Measurements from ENCODE around the gene HABP2.

The HABP2 gene

DNA sequence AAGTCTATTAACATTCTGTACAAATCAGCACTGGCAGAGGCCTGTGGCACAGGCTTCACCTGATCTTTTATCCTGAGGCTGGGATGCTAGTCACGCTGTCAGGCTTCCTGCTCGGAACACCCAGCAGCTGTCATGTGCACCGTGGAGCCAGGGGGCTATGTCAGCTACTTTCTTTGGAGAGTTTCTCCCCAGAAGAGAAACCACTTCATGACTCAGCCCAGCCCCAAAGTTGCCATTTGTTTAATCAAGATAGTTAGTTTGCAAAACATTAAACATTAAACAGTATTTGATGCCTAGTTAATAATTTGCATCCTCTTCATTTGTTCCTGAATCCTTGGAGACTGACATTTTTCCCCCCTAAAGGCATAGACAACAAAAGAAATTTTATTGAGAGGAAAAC, at the start of gene HABP2:
Gene HABP2, plus strand, starts transcription at position 353 of the 400 bp plus-strand sequence. CDS start 69 bp downstream, outside the sequence.
- POLR2A ChIA-PET = no interaction called here
- no peak for DNase-seq (ENCODE audit: extremely low spot score)
- TF ChIP-seq, protein P1, sequence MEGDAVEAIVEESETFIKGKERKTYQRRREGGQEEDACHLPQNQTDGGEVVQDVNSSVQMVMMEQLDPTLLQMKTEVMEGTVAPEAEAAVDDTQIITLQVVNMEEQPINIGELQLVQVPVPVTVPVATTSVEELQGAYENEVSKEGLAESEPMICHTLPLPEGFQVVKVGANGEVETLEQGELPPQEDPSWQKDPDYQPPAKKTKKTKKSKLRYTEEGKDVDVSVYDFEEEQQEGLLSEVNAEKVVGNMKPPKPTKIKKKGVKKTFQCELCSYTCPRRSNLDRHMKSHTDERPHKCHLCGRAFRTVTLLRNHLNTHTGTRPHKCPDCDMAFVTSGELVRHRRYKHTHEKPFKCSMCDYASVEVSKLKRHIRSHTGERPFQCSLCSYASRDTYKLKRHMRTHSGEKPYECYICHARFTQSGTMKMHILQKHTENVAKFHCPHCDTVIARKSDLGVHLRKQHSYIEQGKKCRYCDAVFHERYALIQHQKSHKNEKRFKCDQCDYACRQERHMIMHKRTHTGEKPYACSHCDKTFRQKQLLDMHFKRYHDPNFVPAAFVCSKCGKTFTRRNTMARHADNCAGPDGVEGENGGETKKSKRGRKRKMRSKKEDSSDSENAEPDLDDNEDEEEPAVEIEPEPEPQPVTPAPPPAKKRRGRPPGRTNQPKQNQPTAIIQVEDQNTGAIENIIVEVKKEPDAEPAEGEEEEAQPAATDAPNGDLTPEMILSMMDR (IDR thresholded peaks at IDR 0.05; ENCODE audit: control extremely low read depth, extremely low read depth, low read depth, missing control alignments) = no peak
- CTCF ChIA-PET = interaction anchor here (3.0 kb wide), 1 partner anchor 10 kb away, joined by 21 read pairs; no protein-coding TSS in a partner anchor

DNA sequence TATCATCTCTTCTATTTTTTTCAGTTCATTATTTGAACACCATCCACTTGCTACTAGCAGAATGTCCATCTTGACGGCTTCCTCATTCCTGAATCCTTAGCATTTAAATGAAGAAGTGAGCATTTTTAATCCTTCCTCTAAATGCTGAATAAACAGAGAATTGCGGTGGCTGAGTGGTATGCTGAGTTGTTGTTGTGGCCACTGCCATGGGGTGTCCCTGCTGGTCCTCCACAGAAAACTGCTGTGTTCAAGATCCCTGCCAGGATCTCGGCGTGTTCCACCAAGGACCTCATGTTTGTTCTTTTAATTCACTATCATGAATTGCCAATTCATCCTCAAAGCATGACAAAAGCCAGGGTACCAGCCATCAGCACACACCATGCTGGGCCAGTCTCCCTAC, 48.9 kb upstream of the HABP2 start:
- CTCF ChIA-PET = interaction anchor here (2.3 kb wide), 1 partner anchor 17 kb away, joined by 5 read pairs; no protein-coding TSS in a partner anchor
- DNase-seq (ENCODE audit: extremely low spot score) = no peak
- TF ChIP-seq, protein P1 (IDR thresholded peaks at IDR 0.05; ENCODE audit: control extremely low read depth, extremely low read depth, low read depth, missing control alignments) = no peak
- POLR2A ChIA-PET = no interaction called here

DNA sequence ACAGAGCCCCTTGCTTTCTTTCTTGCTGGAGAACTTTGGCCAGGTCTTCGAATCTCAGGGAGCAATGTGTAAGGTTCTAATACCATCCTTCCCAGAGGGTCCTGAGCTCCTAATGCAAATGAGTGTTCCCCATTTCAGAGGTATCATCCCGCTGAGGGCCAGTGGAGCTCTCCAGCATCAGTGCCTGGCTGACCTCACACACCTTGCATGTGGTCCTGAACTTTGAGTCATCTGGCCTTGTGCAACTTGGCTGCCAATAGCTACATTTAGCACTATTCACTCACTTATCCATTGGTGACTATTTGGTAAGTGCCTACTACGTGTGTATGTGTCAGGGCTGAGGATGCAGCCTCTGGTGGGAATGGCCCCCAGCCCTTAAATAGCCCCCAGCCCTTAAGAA, 48.4 kb upstream of the HABP2 start:
- CTCF ChIA-PET = interaction anchor here (2.3 kb wide), 1 partner anchor 17 kb away, joined by 5 read pairs; no protein-coding TSS in a partner anchor
- no peak for DNase-seq (ENCODE audit: extremely low spot score)
- TF ChIP-seq, protein P1 (IDR thresholded peaks at IDR 0.05; ENCODE audit: control extremely low read depth, extremely low read depth, low read depth, missing control alignments) = no peak
- POLR2A ChIA-PET = no interaction called here

DNA sequence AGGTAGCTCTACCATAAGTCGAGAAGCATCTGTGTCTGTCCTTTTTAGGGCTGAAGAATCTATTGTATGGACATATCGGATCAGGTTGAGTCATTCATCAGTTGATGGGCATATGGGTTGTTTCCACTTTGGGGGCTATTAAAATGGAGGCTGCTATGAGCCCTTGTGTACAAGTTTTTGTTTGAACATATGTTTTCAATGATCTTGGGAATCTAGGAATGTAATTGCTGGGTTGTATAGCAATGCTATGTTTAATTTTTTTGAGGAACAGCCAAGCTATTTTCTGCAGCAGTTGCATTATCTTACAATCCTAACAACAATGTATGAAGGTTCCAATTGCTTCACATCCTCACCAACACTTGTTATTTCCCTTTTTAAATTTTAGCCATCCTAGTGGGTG, 46.4 kb upstream of the HABP2 start:
- no peak for DNase-seq (ENCODE audit: extremely low spot score)
- TF ChIP-seq, protein P1 (IDR thresholded peaks at IDR 0.05; ENCODE audit: control extremely low read depth, extremely low read depth, low read depth, missing control alignments) = no peak
- ChIA-PET POLR2A (no interaction called here), CTCF (interaction anchor here (0.7 to 1.3 kb wide), 2 partner anchors 12 to 14 kb away, joined by 3 read pairs; no protein-coding TSS in a partner anchor)

DNA sequence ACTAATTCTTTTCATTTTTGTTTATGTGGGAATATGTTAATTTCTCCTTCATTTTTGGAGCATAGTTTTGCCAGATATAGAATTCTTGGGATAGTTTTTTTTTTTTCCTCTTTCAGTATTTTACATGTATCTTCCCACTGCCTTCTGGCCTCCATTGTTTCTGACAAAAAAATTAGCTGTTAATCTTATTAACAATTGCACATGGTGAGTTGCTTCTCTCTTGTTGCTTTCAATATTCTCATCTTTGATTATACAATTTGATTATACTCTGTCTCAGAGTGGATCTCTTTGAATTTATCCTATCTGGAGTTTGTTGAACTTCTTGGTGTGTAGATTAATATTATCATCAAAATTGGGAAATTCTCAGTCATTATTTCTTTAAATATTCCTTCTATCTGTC, 41.4 kb upstream of the HABP2 start:
- ChIA-PET POLR2A (no interaction called here), CTCF (no interaction called here)
- no peak for DNase-seq (ENCODE audit: extremely low spot score)
- TF ChIP-seq, protein P1 (IDR thresholded peaks at IDR 0.05; ENCODE audit: control extremely low read depth, extremely low read depth, low read depth, missing control alignments) = no peak

DNA sequence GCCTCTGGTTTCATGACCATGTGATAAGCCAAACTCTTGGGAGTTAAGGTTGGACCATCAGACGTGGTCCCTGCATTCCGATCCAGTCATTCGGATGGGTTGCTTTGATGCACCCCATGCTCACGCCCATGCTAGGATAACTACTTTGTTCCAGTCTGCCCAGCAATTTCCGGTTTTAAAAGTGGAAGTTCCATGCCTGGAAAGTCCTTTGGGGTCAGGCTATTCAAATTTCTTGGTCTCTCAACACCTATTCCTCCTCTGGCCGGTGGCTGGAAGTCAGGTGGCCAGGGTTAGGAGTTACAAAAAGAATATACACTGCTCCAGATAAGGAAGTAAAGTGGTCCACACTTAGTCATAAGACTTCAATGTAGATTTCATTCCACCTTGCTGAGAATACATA, 37.7 kb upstream of the HABP2 start:
- TF ChIP-seq, protein P1 (IDR thresholded peaks at IDR 0.05; ENCODE audit: control extremely low read depth, extremely low read depth, low read depth, missing control alignments) = no peak
- no peak for DNase-seq (ENCODE audit: extremely low spot score)
- CTCF ChIA-PET = interaction anchor here (1.5 kb wide), 1 partner anchor 11 kb away, joined by 3 read pairs; no protein-coding TSS in a partner anchor
- POLR2A ChIA-PET = no interaction called here
